Measurements from ENCODE around the gene COG1. TPM values are rescaled to one million over a fixed set of nuclear protein-coding genes. Genes with fewer than 3 reads are reported as not detected.

Gene COG1
- total and polyA plus RNA-seq, 4 donors: 6.9 to 16.5 (median 12.0) TPM

- peak; percentile 74 for TF ChIP-seq YY1 (IDR thresholded peaks at IDR 0.05)
- peak; percentile 45 to 52 for TF ChIP-seq RAD21 (IDR thresholded peaks at IDR 0.05)
Observed at GRCh38 chr17:73231841-73232586, 39.2 kb downstream of the COG1 start (continued).

GRCh38 chr17:73232587-73233373 is 39.9 kb downstream of the COG1 start:
- Histone ChIP-seq H3K9me3 (ENCODE audit: control insufficient read depth in 4 of 4, low read length in 3 of 4) (no peaks in the 10 kb centered on the region), H3K4me1 (ENCODE audit: control insufficient read depth in 4 of 4, insufficient read depth in 4 of 4, low read length in 3 of 4) (peaks cover 2 to 26% (median 17%) of the 10 kb centered on the region in 4 donors), H3K27ac (ENCODE audit: low read depth in 1 of 2, low read length in 2 of 2) (peak overlapping the region; percentile 72 to 75), H3K36me3 (ENCODE audit: control insufficient read depth in 4 of 4, insufficient read depth in 3 of 4, low read depth in 1 of 4, low read length in 3 of 4) (peaks cover 2 to 13% (median 9%) of the 10 kb centered on the region in 4 donors), H3K27me3 (ENCODE audit: control insufficient read depth in 4 of 4, insufficient read depth in 4 of 4, low read length in 3 of 4) (no peaks in the 10 kb centered on the region), H3K9ac (ENCODE audit: low read depth in 1 of 2, low read length in 2 of 2) (peak overlapping the region; percentile 82 to 90), H3K4me3 (ENCODE audit: low read depth in 1 of 3, low read length in 3 of 3) (peak overlapping the region; percentile 82 to 90 (median 89))
- TF ChIP-seq HNF4A (conservative IDR thresholded peaks at IDR 0.05) (no peak), FOXA2 (IDR thresholded peaks at IDR 0.05) (no peak)
- peak; percentile 56 for DNase-seq (ENCODE audit: low spot score)
- under 1% methylated on average over 48 of the region's 48 CpGs for WGBS

- WGBS: 74% methylated on average over 10 of the region's 10 CpGs
- peaks cover 2 to 13% (median 9%) of the 10 kb centered on the region in 4 donors for H3K36me3 ChIP-seq (ENCODE audit: control insufficient read depth in 4 of 4, insufficient read depth in 3 of 4, low read depth in 1 of 4, low read length in 3 of 4)
- H3K4me1 ChIP-seq (ENCODE audit: control insufficient read depth in 4 of 4, insufficient read depth in 4 of 4, low read length in 3 of 4): peaks cover 2 to 17% (median 13%) of the 10 kb centered on the region in 4 donors
- TF ChIP-seq ATF3 (IDR thresholded peaks at IDR 0.05) (no peak), FOXA2 (IDR thresholded peaks at IDR 0.05) (no peak), NR2F2 (IDR thresholded peaks at IDR 0.05) (no peak), RXRA (IDR thresholded peaks at IDR 0.05) (no peak), SP1 (IDR thresholded peaks at IDR 0.05) (no peak), REST (IDR thresholded peaks at IDR 0.05) (no peak), HNF4G (IDR thresholded peaks at IDR 0.05) (no peak)
- H3K9ac ChIP-seq (ENCODE audit: low read depth in 1 of 2, low read length in 2 of 2): no peak overlapping the region
- H3K9me3 ChIP-seq (ENCODE audit: control insufficient read depth in 4 of 4, low read length in 3 of 4): no peaks in the 10 kb centered on the region
- H3K4me3 ChIP-seq (ENCODE audit: low read depth in 1 of 3, low read length in 3 of 3): no peak overlapping the region
- DNase-seq (ENCODE audit: low spot score): no peak
- H3K27ac ChIP-seq (ENCODE audit: low read depth in 1 of 2, low read length in 2 of 2): no peak overlapping the region
- no peaks in the 10 kb centered on the region for H3K27me3 ChIP-seq (ENCODE audit: control insufficient read depth in 4 of 4, insufficient read depth in 4 of 4, low read length in 3 of 4)
Observed at GRCh38 chr17:73234736-73235135, 41.9 kb downstream of the COG1 start.

GRCh38 chr17:73237714-73238113 is 44.9 kb downstream of the COG1 start:
- no peak overlapping the region for H3K9ac ChIP-seq (ENCODE audit: low read depth in 1 of 2, low read length in 2 of 2)
- H3K9me3 ChIP-seq (ENCODE audit: control insufficient read depth in 4 of 4, low read length in 3 of 4): no peaks in the 10 kb centered on the region
- H3K27me3 ChIP-seq (ENCODE audit: control insufficient read depth in 4 of 4, insufficient read depth in 4 of 4, low read length in 3 of 4): no peaks in the 10 kb centered on the region
- H3K4me1 ChIP-seq (ENCODE audit: control insufficient read depth in 4 of 4, insufficient read depth in 4 of 4, low read length in 3 of 4): peaks cover 2 to 7% (median 6%) of the 10 kb centered on the region in 4 donors
- no peak for DNase-seq (ENCODE audit: low spot score)
- WGBS: 79% methylated on average over 6 of the region's 6 CpGs
- peaks cover 2 to 14% (median 13%) of the 10 kb centered on the region in 4 donors for H3K36me3 ChIP-seq (ENCODE audit: control insufficient read depth in 4 of 4, insufficient read depth in 3 of 4, low read depth in 1 of 4, low read length in 3 of 4)
- no peak overlapping the region for H3K4me3 ChIP-seq (ENCODE audit: low read depth in 1 of 3, low read length in 3 of 3)
- H3K27ac ChIP-seq (ENCODE audit: low read depth in 1 of 2, low read length in 2 of 2): no peak overlapping the region
- no peak for TF ChIP-seq REST (IDR thresholded peaks at IDR 0.05)
- no peak for TF ChIP-seq TAF1 (conservative IDR thresholded peaks at IDR 0.05)
- no peak for TF ChIP-seq NR2F2 (IDR thresholded peaks at IDR 0.05)
- TF ChIP-seq HNF4G (IDR thresholded peaks at IDR 0.05): no peak
- TF ChIP-seq RAD21 (IDR thresholded peaks at IDR 0.05): no peak
- no peak for TF ChIP-seq YY1 (IDR thresholded peaks at IDR 0.05)
- no peak for TF ChIP-seq ZBTB33 (IDR thresholded peaks at IDR 0.05)
- no peak for TF ChIP-seq EGR1 (IDR thresholded peaks at IDR 0.05; ENCODE audit: low read depth in 2 of 2)
- no peak for TF ChIP-seq JUND (IDR thresholded peaks at IDR 0.05)

Measured in liver (tissue), 9 donors.